ENCODE measurements around the gene DENND1A.

Gene DENND1A

DNA sequence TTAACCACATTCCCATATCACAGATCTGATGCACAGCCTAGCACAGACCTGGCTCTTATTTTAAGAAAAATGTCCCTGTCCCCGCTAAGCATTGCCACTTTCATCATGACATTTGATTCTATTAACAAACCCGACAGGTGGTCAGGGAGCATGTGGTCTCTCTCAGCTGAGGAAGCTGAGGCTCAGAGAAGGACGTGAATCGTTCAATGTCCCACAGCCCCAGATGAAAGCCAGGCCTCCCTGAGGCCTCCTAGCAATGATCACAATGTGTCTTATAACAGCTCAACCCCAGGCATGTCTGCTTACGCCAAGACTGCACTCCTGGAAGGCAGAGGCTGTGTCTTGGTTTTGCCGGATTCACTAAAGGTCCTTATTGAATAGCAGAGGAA is 584.4 kb downstream of the DENND1A start:
- Histone ChIP-seq H3K36me3 (ENCODE audit: low read length) (no peaks in the 10 kb centered on the region), H4K20me1 (ENCODE audit: low read depth, low read length) (no peaks in the 10 kb centered on the region), H3K27ac (ENCODE audit: low read depth, low read length) (peak overlapping the region; percentile 94), H3K9me2 (replicated peaks; ENCODE audit: insufficient read depth, low read length) (no peaks in the 10 kb centered on the region), H3K9me3 (ENCODE audit: insufficient read depth, low read length) (no peaks in the 10 kb centered on the region), H2AFZ (ENCODE audit: low read depth, low read length, severe bottlenecking) (peak overlapping the region; percentile 40), H3K9ac (ENCODE audit: low read length) (peak overlapping the region; percentile 29), H3K79me2 (ENCODE audit: insufficient read depth, low read length) (no peaks in the 10 kb centered on the region), H3K27me3 (ENCODE audit: low read length) (no peaks in the 10 kb centered on the region), H3K4me2 (ENCODE audit: low read depth, low read length, poor library complexity, severe bottlenecking) (peak overlapping the region; percentile 40), H3K4me3 (ENCODE audit: insufficient read depth, low read length, poor library complexity, severe bottlenecking) (no peak overlapping the region), H3F3A (ENCODE audit: insufficient read depth) (peaks cover 74% of the 10 kb centered on the region)
- TF ChIP-seq EZH2phosphoT487 (conservative IDR thresholded peaks at IDR 0.05; ENCODE audit: low read length): no peak
- TF ChIP-seq, protein P1, sequence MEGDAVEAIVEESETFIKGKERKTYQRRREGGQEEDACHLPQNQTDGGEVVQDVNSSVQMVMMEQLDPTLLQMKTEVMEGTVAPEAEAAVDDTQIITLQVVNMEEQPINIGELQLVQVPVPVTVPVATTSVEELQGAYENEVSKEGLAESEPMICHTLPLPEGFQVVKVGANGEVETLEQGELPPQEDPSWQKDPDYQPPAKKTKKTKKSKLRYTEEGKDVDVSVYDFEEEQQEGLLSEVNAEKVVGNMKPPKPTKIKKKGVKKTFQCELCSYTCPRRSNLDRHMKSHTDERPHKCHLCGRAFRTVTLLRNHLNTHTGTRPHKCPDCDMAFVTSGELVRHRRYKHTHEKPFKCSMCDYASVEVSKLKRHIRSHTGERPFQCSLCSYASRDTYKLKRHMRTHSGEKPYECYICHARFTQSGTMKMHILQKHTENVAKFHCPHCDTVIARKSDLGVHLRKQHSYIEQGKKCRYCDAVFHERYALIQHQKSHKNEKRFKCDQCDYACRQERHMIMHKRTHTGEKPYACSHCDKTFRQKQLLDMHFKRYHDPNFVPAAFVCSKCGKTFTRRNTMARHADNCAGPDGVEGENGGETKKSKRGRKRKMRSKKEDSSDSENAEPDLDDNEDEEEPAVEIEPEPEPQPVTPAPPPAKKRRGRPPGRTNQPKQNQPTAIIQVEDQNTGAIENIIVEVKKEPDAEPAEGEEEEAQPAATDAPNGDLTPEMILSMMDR (IDR thresholded peaks at IDR 0.05; ENCODE audit: insufficient read depth, low read length, poor library complexity, severe bottlenecking): no peak

GRCh38 chr9:123344192-123344949 is 585.6 kb downstream of the DENND1A start:
- Histone ChIP-seq H3K9ac (ENCODE audit: low read length) (peak overlapping the region; percentile 66), H4K20me1 (ENCODE audit: low read depth, low read length) (no peaks in the 10 kb centered on the region), H2AFZ (ENCODE audit: low read depth, low read length, severe bottlenecking) (no peak overlapping the region), H3K27me3 (ENCODE audit: low read length) (no peaks in the 10 kb centered on the region), H3K9me2 (replicated peaks; ENCODE audit: insufficient read depth, low read length) (no peaks in the 10 kb centered on the region), H3K4me2 (ENCODE audit: low read depth, low read length, poor library complexity, severe bottlenecking) (peak overlapping the region; percentile 57), H3K36me3 (ENCODE audit: low read length) (no peaks in the 10 kb centered on the region), H3K79me2 (ENCODE audit: insufficient read depth, low read length) (no peaks in the 10 kb centered on the region), H3F3A (ENCODE audit: insufficient read depth) (peaks cover 86% of the 10 kb centered on the region), H3K9me3 (ENCODE audit: insufficient read depth, low read length) (no peaks in the 10 kb centered on the region), H3K4me3 (ENCODE audit: insufficient read depth, low read length, poor library complexity, severe bottlenecking) (no peak overlapping the region), H3K27ac (ENCODE audit: low read depth, low read length) (peak overlapping the region; percentile 94)
- TF ChIP-seq, protein P1 (IDR thresholded peaks at IDR 0.05; ENCODE audit: insufficient read depth, low read length, poor library complexity, severe bottlenecking): no peak
- TF ChIP-seq EZH2phosphoT487 (conservative IDR thresholded peaks at IDR 0.05; ENCODE audit: low read length): no peak

DNA sequence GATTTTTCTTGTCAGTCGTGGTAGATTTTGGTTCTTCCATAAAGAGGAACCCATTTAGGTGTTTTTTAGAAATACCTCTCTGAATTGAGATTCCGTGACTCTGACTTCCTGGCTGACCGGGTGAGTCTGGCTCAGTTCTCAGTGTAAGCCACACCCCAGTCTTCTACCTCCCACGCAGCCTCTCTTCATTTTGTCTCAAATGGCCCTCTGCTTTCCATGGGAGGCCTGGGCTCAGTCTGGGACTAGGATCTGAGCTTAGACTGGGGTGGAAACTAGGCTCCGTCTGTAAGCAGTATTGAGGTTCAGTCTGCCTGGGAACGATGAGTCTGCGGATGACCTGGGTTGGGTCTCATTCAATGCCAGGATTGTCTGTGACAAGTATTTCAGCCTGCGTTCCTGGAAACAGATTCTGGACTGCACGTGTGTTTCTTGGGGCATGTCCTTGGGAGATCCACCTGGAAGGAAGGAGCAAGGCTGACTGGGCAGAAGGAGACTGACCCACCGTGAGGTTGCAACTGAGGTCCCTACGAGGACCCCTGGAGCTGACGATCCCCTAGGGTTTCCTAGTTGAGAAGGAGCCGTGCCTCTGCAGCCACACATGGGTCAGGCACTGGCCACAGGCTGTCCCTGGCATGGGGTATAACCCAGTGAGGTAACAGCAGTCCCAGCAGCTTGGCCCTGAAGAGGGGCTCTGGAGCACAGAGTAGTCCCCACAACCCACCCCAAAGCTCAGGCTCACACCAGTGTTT is 586.3 kb downstream of the DENND1A start:
- TF ChIP-seq EZH2phosphoT487 (conservative IDR thresholded peaks at IDR 0.05; ENCODE audit: low read length): no peak
- TF ChIP-seq, protein P1 (IDR thresholded peaks at IDR 0.05; ENCODE audit: insufficient read depth, low read length, poor library complexity, severe bottlenecking): no peak
- peak overlapping the region; percentile 57 for H3K4me2 ChIP-seq (ENCODE audit: low read depth, low read length, poor library complexity, severe bottlenecking)
- H3F3A ChIP-seq (ENCODE audit: insufficient read depth): peaks cover 89% of the 10 kb centered on the region

More for the DNA sequence above, 586.3 kb downstream of the DENND1A start:
- H3K27me3 ChIP-seq (ENCODE audit: low read length): no peaks in the 10 kb centered on the region
- H4K20me1 ChIP-seq (ENCODE audit: low read depth, low read length): no peaks in the 10 kb centered on the region
- H3K79me2 ChIP-seq (ENCODE audit: insufficient read depth, low read length): no peaks in the 10 kb centered on the region
- H3K9me2 ChIP-seq (replicated peaks; ENCODE audit: insufficient read depth, low read length): no peaks in the 10 kb centered on the region
- H3K9ac ChIP-seq (ENCODE audit: low read length): peak overlapping the region; percentile 66
- no peaks in the 10 kb centered on the region for H3K9me3 ChIP-seq (ENCODE audit: insufficient read depth, low read length)
- H3K4me3 ChIP-seq (ENCODE audit: insufficient read depth, low read length, poor library complexity, severe bottlenecking): peak overlapping the region; percentile 6
- H2AFZ ChIP-seq (ENCODE audit: low read depth, low read length, severe bottlenecking): no peak overlapping the region
- no peaks in the 10 kb centered on the region for H3K36me3 ChIP-seq (ENCODE audit: low read length)
- peak overlapping the region; percentile 94 for H3K27ac ChIP-seq (ENCODE audit: low read depth, low read length)

Data from SU-DHL-6 (cell line).